ENCODE results near the gene PSME2.

GRCh38 chr14:24157331-24157730 lies 10.9 kb upstream of the PSME2 start:
- TF ChIP-seq CTCF (IDR thresholded peaks at IDR 0.05), result no peak
- no peak for TF ChIP-seq POLR2A (IDR thresholded peaks at IDR 0.05)
